ENCODE data around the gene MRPL49. TPM values are rescaled to one million over a fixed set of nuclear protein-coding genes. Genes with fewer than 3 reads are reported as not detected.

MRPL49 gene
- total RNA-seq, 1 donor from 2014 or later = 38.3 TPM

- H3K36me3 Mint-ChIP-seq = peaks cover 4% of the 10 kb centered on the region
- peak within 1 kb of the TSS; percentile 95 for H3K4me3 Mint-ChIP-seq
- H3K36me3 ChIP-seq = no peaks in the 10 kb centered on the region
- peak within 1 kb of the TSS; percentile 92 for H3K4me3 ChIP-seq
- peak within 1 kb of the TSS; percentile 99 for H2AFZ ChIP-seq (replicated peaks)
- H3K27me3 ChIP-seq = no peaks in the 10 kb centered on the region
- no peaks in the 10 kb centered on the region for H3K9me3 Mint-ChIP-seq
- no peaks in the 10 kb centered on the region for H3K27me3 Mint-ChIP-seq (ENCODE audit: insufficient read depth, low read depth)
- TF ChIP-seq EZH2 (IDR thresholded peaks at IDR 0.05) = no peak
- no peak for TF ChIP-seq EZH2phosphoT487 (IDR thresholded peaks at IDR 0.05)
- no peak for TF ChIP-seq CTCF (IDR thresholded peaks at IDR 0.05)
- H3K9me3 ChIP-seq (ENCODE audit: low read depth) = no peaks in the 10 kb centered on the region
- H3K27ac ChIP-seq = peak within 1 kb of the TSS; percentile 53
- H3K9ac ChIP-seq = peak within 1 kb of the TSS; percentile 75
- peak; percentile 96 for DNase-seq (ENCODE audit: low spot score)
- peaks cover 7% of the 10 kb centered on the region for H3K4me1 Mint-ChIP-seq
- peak within 1 kb of the TSS; percentile 74 for H3K4me2 ChIP-seq
- peaks cover 14% of the 10 kb centered on the region for H3K79me2 ChIP-seq (ENCODE audit: low read depth)
- peak within 1 kb of the TSS; percentile 100 for H3K27ac Mint-ChIP-seq
- H4K20me1 ChIP-seq (ENCODE audit: low read depth) = peaks cover 13% of the 10 kb centered on the region
- H3K4me1 ChIP-seq = peaks cover 7% of the 10 kb centered on the region
- peaks cover 13% of the 10 kb centered on the region for H3F3A ChIP-seq (ENCODE audit: low read depth)
These were observed 25.9 kb upstream of the MRPL49 start, which contains the start of gene VPS51 for GRCh38 chr11:65095974-65096806. Gene VPS51, plus strand, starts transcription at chr11:65096214. Its CDS starts 37 bp downstream, at chr11:65096251.

DNA sequence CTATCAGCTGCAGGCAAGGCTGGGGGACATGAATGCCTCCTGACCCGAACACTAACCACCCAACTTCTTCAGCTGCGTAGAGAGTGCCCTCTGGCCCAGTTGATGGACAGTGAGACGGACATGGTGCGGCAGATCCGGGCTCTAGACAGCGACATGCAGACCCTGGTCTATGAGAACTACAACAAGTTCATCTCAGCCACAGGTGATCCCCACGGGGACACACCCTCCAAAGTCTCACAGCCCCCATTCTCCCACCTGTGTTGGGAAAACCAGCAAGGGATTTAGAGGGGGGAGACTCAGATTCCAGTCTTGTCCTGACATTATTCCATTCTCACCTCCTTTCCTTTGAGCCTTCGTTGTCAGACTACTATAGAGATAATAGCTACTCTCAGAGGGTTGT, 25.2 kb upstream of the MRPL49 start:
- no peaks in the 10 kb centered on the region for H3K9me3 Mint-ChIP-seq
- H4K20me1 ChIP-seq (ENCODE audit: low read depth) = peaks cover 13% of the 10 kb centered on the region
- H3K36me3 ChIP-seq = no peaks in the 10 kb centered on the region
- peak overlapping the region; percentile 92 for H3K4me3 ChIP-seq
- H3K4me1 Mint-ChIP-seq = peaks cover 7% of the 10 kb centered on the region
- no peak overlapping the region for H2AFZ ChIP-seq (replicated peaks)
- H3K27me3 ChIP-seq = no peaks in the 10 kb centered on the region
- no peak overlapping the region for H3K27ac Mint-ChIP-seq
- peak overlapping the region; percentile 95 for H3K4me3 Mint-ChIP-seq
- no peak for TF ChIP-seq CTCF (IDR thresholded peaks at IDR 0.05)
- no peak for TF ChIP-seq EZH2phosphoT487 (IDR thresholded peaks at IDR 0.05)
- no peak for TF ChIP-seq EZH2 (IDR thresholded peaks at IDR 0.05)
- H3K9me3 ChIP-seq (ENCODE audit: low read depth) = no peaks in the 10 kb centered on the region
- DNase-seq (ENCODE audit: low spot score) = no peak
- H3K27me3 Mint-ChIP-seq (ENCODE audit: insufficient read depth, low read depth) = no peaks in the 10 kb centered on the region
- H3K4me1 ChIP-seq = peaks cover 7% of the 10 kb centered on the region
- peaks cover 4% of the 10 kb centered on the region for H3K36me3 Mint-ChIP-seq
- peaks cover 15% of the 10 kb centered on the region for H3F3A ChIP-seq (ENCODE audit: low read depth)
- peaks cover 14% of the 10 kb centered on the region for H3K79me2 ChIP-seq (ENCODE audit: low read depth)
- H3K9ac ChIP-seq = no peak overlapping the region
- H3K27ac ChIP-seq = peak overlapping the region; percentile 16
- peak overlapping the region; percentile 74 for H3K4me2 ChIP-seq

GRCh38 chr11:65100674-65101350, 21.3 kb upstream of the MRPL49 start:
- peaks cover 13% of the 10 kb centered on the region for H4K20me1 ChIP-seq (ENCODE audit: low read depth)
- H3K9me3 ChIP-seq (ENCODE audit: low read depth) = no peaks in the 10 kb centered on the region
- no peak for DNase-seq (ENCODE audit: low spot score)
- no peak for TF ChIP-seq CTCF (IDR thresholded peaks at IDR 0.05)
- no peak for TF ChIP-seq EZH2 (IDR thresholded peaks at IDR 0.05)
- no peak for TF ChIP-seq EZH2phosphoT487 (IDR thresholded peaks at IDR 0.05)
- no peak overlapping the region for H3K4me3 Mint-ChIP-seq
- H3K4me1 ChIP-seq = peaks cover 7% of the 10 kb centered on the region
- H3K4me3 ChIP-seq = no peak overlapping the region
- H3K27ac ChIP-seq = no peak overlapping the region
- H3K36me3 ChIP-seq = no peaks in the 10 kb centered on the region
- H3F3A ChIP-seq (ENCODE audit: low read depth) = peaks cover 15% of the 10 kb centered on the region
- peaks cover 1% of the 10 kb centered on the region for H3K4me1 Mint-ChIP-seq
- peaks cover 27% of the 10 kb centered on the region for H3K79me2 ChIP-seq (ENCODE audit: low read depth)
- no peak overlapping the region for H3K9ac ChIP-seq
- no peaks in the 10 kb centered on the region for H3K27me3 ChIP-seq
- no peak overlapping the region for H2AFZ ChIP-seq (replicated peaks)
- H3K27ac Mint-ChIP-seq = no peak overlapping the region
- peaks cover 2% of the 10 kb centered on the region for H3K27me3 Mint-ChIP-seq (ENCODE audit: insufficient read depth, low read depth)
- H3K9me3 Mint-ChIP-seq = no peaks in the 10 kb centered on the region
- no peak overlapping the region for H3K4me2 ChIP-seq
- peaks cover 6% of the 10 kb centered on the region for H3K36me3 Mint-ChIP-seq
